ENCODE measurements around the gene TUB.

DNA sequence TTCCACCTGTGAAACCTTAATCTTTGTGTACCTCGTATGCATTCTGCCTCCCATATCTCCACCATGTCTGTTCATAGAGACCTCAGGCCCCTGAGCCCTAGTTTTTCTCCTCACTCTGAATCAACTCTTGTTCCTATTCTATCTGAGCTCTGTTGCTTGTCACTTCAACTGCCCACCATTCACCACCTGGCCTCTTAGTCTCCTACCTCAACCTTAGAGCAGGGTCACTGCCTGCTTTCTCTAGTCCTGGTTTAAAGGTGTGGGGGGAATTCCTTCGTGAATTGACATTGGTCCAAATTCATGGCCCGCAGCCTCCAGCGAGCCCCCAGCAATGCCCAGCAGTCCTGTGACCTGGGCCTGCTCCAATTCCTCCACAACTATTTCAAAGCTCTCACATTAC lies 39.4 kb upstream of the TUB start:
- TF ChIP-seq KMT2A (CRISPR knock-in tag; IDR thresholded peaks at IDR 0.05) = no peak
- TF ChIP-seq RXRB (CRISPR knock-in tag; IDR thresholded peaks at IDR 0.05; ENCODE audit: borderline replicate concordance) = no peak
- TF ChIP-seq NCOR1 (IDR thresholded peaks at IDR 0.05; ENCODE audit: borderline replicate concordance, low read length) = no peak
- TF ChIP-seq, protein P1, sequence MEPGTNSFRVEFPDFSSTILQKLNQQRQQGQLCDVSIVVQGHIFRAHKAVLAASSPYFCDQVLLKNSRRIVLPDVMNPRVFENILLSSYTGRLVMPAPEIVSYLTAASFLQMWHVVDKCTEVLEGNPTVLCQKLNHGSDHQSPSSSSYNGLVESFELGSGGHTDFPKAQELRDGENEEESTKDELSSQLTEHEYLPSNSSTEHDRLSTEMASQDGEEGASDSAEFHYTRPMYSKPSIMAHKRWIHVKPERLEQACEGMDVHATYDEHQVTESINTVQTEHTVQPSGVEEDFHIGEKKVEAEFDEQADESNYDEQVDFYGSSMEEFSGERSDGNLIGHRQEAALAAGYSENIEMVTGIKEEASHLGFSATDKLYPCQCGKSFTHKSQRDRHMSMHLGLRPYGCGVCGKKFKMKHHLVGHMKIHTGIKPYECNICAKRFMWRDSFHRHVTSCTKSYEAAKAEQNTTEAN (CRISPR knock-in tag; conservative IDR thresholded peaks at IDR 0.05) = no peak
- TF ChIP-seq, protein P2, sequence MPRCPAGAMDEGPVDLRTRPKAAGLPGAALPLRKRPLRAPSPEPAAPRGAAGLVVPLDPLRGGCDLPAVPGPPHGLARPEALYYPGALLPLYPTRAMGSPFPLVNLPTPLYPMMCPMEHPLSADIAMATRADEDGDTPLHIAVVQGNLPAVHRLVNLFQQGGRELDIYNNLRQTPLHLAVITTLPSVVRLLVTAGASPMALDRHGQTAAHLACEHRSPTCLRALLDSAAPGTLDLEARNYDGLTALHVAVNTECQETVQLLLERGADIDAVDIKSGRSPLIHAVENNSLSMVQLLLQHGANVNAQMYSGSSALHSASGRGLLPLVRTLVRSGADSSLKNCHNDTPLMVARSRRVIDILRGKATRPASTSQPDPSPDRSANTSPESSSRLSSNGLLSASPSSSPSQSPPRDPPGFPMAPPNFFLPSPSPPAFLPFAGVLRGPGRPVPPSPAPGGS (CRISPR knock-in tag; IDR thresholded peaks at IDR 0.05) = no peak
- TF ChIP-seq, protein P3, sequence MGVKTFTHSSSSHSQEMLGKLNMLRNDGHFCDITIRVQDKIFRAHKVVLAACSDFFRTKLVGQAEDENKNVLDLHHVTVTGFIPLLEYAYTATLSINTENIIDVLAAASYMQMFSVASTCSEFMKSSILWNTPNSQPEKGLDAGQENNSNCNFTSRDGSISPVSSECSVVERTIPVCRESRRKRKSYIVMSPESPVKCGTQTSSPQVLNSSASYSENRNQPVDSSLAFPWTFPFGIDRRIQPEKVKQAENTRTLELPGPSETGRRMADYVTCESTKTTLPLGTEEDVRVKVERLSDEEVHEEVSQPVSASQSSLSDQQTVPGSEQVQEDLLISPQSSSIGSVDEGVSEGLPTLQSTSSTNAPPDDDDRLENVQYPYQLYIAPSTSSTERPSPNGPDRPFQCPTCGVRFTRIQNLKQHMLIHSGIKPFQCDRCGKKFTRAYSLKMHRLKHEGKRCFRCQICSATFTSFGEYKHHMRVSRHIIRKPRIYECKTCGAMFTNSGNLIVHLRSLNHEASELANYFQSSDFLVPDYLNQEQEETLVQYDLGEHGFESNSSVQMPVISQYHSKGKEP (CRISPR knock-in tag; IDR thresholded peaks at IDR 0.05) = no peak

Measured in HepG2 (cell line).